ENCODE data around the gene ART5.

Gene ART5

GRCh38 chr11:3641701-3642070 is at the start of gene ART5:
Gene ART5, minus strand, starts transcription at chr11:3641992. Its CDS starts 130 bp downstream, at chr11:3641862.
- no peak for DNase-seq (ENCODE audit: low spot score)

DNA sequence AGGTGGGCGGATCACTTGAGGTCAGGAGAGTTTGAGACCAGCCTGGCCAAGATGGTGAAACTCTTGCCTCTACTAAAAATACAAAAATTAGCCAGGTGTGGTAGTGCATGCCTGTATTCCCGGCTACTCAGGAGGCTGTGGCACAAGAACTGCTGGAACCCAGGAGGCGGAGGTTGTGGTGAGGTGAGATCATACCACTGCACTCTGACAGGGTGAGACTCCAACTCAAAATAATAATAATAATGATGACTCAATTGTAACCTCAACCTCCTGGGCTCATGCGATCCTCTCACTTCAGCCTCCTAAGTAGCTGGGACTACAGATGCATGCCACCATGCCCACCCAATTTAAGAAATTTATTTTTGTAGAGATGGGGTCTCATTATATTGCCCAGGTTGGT is 45.0 kb upstream of the ART5 start:
- no peak for DNase-seq (ENCODE audit: low spot score)

GRCh38 chr11:3685923-3686322 is 44.1 kb upstream of the ART5 start:
- no peak for DNase-seq (ENCODE audit: low spot score)

DNA sequence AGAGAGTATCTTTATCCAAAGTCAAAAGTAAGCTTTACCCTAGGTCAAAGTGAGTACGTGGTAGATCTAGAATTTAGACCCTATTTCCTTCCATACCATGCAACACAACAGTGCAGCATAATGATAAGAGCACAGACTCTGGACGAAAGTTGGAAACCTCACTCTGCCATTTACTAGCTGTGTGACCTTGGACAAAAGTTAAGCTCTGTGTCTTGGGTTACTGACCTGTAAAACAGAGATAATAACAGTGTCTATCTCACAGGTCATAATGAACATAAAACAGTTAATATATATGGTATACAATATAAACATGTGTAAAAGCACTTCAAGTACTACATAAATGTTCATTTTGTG is 43.0 kb upstream of the ART5 start:
- DNase-seq (ENCODE audit: low spot score): no peak

- no peak for DNase-seq (ENCODE audit: low spot score)
These were observed 42.5 kb upstream of the ART5 start for GRCh38 chr11:3684129-3684818.

DNA sequence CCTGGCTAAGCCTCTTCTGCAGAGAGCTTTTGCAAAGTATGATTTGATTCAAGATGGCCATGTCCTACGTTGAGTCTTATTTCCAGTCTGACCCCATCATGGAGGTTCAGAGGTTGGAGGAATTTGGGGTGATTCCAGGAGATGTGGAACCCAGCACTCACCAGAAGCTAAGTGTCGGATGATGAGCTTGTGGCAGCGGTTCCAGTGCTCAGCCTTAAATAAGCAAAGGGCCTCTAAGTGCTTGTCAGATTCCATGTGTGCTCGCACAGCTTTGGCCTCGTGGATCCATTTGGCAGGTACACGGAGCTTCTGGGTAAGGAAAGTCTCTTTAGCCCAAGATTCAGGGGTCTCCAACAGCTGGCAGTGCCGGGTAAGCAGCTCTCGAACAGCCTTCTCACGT is 41.2 kb upstream of the ART5 start:
- no peak for DNase-seq (ENCODE audit: low spot score)

DNA sequence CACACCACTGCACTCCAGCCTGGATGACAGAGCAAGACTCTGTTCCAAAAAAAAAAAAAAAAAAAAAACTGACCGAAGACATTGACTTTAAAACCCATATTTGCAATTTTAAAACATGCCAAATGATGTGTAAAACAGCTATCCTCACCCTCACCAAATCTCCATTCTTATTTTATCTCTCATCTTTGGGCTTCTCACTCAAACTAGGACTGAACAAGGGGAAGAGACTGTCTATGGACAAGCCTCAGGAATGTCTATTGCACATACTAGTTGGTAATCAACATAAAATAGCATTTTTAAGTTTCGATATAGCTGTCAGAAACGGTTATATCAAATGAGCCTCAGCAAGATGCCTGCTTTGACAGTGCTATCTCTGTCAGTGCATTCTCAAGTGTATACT is 37.3 kb upstream of the ART5 start:
- no peak for DNase-seq (ENCODE audit: low spot score)

DNA sequence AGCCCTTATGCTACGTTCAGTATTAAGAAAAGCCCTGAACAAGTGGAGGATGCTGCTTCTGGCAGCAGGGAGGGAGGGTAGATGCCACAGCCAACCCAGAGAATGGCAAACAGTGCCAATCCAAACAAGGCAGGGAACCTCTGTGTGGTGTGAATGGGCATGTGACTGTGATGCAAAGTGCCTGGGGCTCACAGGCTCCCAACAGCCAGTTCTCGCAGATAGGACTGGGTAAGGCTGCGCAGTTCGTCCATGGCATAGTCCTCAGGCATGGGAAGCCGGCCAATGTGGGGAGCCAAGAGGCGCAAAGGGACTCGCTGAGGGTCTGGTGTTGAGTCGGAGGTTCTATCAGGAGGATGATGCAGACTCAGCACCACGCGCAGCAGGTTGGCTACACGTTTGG is 34.2 kb upstream of the ART5 start:
- no peak for DNase-seq (ENCODE audit: low spot score)

DNA sequence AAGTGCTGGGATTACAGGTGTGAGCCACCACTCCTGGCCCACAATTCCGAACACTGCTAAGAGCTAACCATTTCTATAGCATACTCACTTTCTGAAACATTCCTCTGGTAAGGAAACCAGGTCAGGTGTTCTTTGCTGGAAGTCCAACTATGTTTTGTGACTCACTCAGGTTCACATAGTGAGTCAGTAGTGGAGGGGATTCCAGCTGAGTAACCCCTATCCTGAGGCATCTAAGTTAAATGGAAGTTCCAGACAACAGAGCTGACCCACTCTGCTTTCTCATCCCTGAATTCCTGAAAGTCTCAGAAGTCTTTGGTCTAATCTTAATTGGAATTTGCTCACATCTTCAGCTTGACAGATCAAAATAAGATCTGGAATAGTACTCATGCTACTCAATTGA is 32.4 kb upstream of the ART5 start:
- no peak for DNase-seq (ENCODE audit: low spot score)

DNA sequence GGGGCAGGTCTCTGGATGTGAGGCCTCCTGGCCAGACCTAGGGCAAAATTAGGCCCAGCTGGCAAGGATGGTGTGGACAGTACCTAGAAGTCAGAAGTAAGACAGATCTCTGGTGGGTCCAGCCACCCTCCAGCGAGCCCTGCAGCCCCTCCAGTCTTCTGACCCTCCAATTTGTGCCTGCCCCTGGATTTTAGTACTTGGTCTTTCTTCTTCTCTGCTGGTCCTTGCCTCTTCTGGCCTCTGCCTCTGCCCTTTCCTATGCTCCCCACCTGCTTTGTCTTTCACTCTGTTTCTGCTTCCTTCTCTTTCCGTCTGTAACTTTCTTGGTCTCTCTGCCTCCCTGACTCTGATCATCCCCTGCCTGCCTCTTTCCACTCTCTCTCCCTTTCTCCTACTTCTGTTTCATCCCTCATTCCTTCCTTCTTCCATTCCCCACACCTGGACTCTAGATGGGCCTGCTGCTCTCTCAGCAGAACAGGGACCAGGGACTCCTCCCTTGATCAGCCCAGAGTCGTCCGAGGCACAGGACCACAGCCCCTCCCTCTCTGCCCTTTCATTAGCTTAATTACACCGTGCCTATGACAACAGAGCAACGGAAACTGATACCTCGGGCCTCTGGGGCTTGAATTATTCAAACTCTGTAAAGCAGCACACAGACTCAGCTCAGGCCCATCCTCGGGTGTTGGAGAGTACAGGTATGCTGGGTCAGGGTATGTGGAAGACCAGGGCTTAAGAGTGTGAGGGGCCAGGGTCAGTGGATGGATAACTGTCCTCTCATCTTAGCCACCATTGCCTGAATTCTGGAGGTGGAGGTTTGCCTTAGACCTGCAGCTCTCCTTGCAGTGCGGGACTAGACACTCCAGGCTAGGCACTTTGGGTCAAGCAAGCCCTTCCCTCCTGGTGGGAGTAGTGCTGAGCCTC is 29.8 kb upstream of the ART5 start, which contains the start of gene CHRNA10:
Gene CHRNA10 (minus strand): TSS at position 51 of the 921 bp plus-strand sequence. CDS start 72 bp downstream, outside the sequence.
- DNase-seq (ENCODE audit: low spot score): no peak

DNA sequence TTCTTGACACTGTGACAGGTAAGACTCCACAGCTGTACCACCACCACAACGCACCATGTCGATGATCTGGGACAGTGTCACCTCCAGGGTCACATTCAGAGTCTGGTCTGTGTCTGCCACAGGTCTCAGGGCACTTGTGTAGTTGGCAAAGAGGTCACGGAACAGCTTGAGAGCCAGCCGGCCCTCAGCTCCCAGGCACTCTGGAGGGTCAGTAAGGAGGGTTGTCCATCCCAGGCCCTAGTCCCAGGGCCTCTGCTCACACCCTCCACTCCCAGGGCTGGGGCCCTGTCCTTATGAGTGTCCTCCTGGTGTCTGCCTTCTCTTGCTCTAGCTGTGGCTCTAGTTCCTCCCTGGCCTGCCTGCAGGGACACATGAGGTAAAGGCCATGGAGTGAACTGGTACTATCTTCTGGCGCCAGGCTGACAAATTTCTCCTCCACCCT is 28.0 kb upstream of the ART5 start:
- DNase-seq (ENCODE audit: low spot score): no peak

GRCh38 chr11:3669128-3669527 is 27.3 kb upstream of the ART5 start:
- DNase-seq (ENCODE audit: low spot score): no peak

DNA sequence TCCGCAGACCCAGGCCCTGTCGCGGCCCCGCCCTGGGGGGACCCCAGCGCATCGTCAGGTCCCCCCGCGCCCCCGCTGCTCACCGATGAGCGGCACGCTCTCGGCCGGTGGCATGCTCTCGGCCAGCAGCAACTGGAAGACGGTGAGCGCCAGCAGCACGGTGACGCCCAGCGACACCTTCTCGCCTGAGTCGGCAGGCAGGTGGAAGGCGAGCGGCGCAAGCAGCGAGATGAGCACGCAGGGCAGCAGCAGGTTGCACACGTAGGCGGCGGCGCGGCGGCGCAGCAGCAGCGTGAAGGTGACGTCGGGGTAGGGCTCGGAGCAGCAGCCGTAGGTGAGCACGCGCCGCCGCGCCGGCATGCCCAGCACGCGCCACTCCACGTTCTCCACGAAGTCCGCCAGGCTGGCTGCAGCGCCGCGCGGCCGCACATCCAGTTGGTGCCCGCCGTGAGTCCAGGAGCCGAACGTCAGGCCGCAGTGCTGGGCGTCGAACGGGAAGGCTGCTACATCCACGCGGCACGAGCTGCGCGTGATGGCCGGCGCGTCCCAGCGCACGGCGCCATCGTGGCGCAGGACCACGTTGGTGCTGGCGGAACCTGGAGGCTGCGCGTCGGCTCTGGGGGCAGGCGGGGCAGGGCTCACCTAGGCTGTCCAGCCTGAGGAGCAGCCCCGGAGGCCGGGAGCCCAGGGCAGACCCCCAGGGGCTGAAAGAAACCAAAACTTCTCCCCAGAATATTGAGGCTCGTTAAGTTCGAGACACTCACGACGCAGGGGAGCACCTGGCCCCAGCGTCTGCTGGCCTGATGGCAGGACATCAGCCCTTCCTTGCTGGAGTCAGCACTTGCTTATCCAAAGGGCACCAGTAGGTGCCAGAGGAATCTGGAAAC is 25.6 kb upstream of the ART5 start:
- no peak for DNase-seq (ENCODE audit: low spot score)

- no peak for DNase-seq (ENCODE audit: low spot score)
These were observed 24.3 kb upstream of the ART5 start for GRCh38 chr11:3666023-3666530.

GRCh38 chr11:3665336-3666022 is 23.7 kb upstream of the ART5 start:
- no peak for DNase-seq (ENCODE audit: low spot score)

DNA sequence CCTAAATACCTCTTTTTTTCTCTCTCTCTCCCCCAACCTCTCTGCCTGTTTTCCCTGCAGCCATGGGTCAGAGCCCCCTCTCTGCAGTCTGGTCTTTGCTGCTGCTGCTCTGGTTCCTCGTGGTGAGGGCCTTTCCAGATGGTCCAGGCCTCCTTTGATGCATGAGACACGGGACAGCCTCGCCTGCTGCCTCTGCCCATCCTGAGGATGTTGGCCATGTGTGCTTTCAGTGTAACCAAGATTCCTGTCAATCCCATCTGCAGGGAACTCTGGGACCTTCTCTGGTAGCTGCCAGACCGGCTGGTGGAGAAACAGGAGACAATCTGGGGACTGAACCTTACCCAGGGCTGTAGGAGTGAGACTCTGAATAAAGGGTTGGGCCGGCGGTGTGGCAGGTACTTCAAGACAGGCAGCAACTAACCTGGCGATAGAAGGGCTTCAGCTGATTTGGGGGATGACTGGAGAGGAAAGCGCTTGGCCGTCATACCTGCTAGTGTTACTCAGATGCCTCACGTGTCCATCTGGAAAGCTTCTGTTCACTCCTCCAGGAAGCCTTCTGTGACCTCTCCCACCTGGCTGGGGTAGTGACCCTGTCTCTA is 22.3 kb upstream of the ART5 start:
- no peak for DNase-seq (ENCODE audit: low spot score)

- no peak for DNase-seq (ENCODE audit: low spot score)
These were observed 21.1 kb upstream of the ART5 start for GRCh38 chr11:3662856-3663255.

- DNase-seq (ENCODE audit: low spot score): no peak
These were observed 19.2 kb upstream of the ART5 start for GRCh38 chr11:3660960-3661359.

GRCh38 chr11:3659595-3660515 is 18.1 kb upstream of the ART5 start:
- no peak for DNase-seq (ENCODE audit: low spot score)

- no peak for DNase-seq (ENCODE audit: low spot score)
These were observed 16.5 kb upstream of the ART5 start for GRCh38 chr11:3658252-3658651.
